MM.1S (cell line): ENCODE measurements around the gene ENDOV.

ENCODE experiments used
- CTCF ChIP-seq: fragments of 300-600 bp; sonication (generic); IDR thresholded peaks from 2 replicates; pipeline ENCODE4 v1.5.1; 2016; ENCODE audit warnings: antibody characterized with exemption, low read length, mixed read lengths
- EZH2 ChIP-seq: fragments of 300-600 bp; sonication (generic); optimal IDR thresholded peaks from 2 replicates; pipeline ENCODE3; 2017; ENCODE audit warnings: low read depth, mild to moderate bottlenecking, antibody characterized with exemption, low read length, mixed read lengths

GRCh38 chr17:80409626-80410025 lies 5.3 kb upstream of the ENDOV start:
- TF ChIP-seq CTCF (no peak), EZH2 (no peak)
